GM12865 (cell line): ENCODE results near the gene NFKB2.

ENCODE experiments used
- DNase-seq: peaks from one replicate; pipeline ENCODE4 v3.0.0; 2010; ENCODE audit warnings: low read depth
- H3K4me3 ChIP-seq: 2 replicates; pipeline ENCODE4 v1.5.1; 2011; ENCODE audit warnings: mild to moderate bottlenecking, low read depth, low read length, control low read depth
- CTCF ChIP-seq: IDR thresholded peaks from 2 replicates; pipeline ENCODE4 v1.5.1; 2011; ENCODE audit warnings: low read length, control low read depth, low read depth, inconsistent platforms; ENCODE audit not compliant: insufficient read depth; ENCODE audit errors: missing control alignments

The NFKB2 gene

GRCh38 chr10:102435529-102436233 is 40.2 kb downstream of the NFKB2 start:
- H3K4me3 ChIP-seq, result peak overlapping the region; percentile 50
- no peak for DNase-seq
- no peak for TF ChIP-seq CTCF

- no peak for TF ChIP-seq CTCF
- H3K4me3 ChIP-seq, result peak overlapping the region; percentile 50
Observed at GRCh38 chr10:102436312-102436711, 40.8 kb downstream of the NFKB2 start.

GRCh38 chr10:102437515-102437914 is 42.0 kb downstream of the NFKB2 start:
- H3K4me3 ChIP-seq, result no peak overlapping the region
- DNase-seq, result no peak
- no peak for TF ChIP-seq CTCF

More at GRCh38 chr10:102436312-102436711, 40.8 kb downstream of the NFKB2 start:
- no peak for DNase-seq

GRCh38 chr10:102438374-102438773 is 42.9 kb downstream of the NFKB2 start:
- H3K4me3 ChIP-seq, result no peak overlapping the region
- no peak for TF ChIP-seq CTCF
- DNase-seq, result no peak

GRCh38 chr10:102444851-102445250 is 49.3 kb downstream of the NFKB2 start:
- DNase-seq, result no peak
- H3K4me3 ChIP-seq, result no peak overlapping the region
- no peak for TF ChIP-seq CTCF

- no peak for TF ChIP-seq CTCF
- DNase-seq, result peak; percentile 93
Observed at GRCh38 chr10:102449321-102450123, 54.0 kb downstream of the NFKB2 start.

GRCh38 chr10:102450124-102450373 is 54.5 kb downstream of the NFKB2 start:
- TF ChIP-seq CTCF, result no peak
- H3K4me3 ChIP-seq, result peak overlapping the region; percentile 95
- DNase-seq, result no peak

More at GRCh38 chr10:102449321-102450123, 54.0 kb downstream of the NFKB2 start:
- peak overlapping the region; percentile 95 for H3K4me3 ChIP-seq
